ENCODE data around the gene PTPN3.

GRCh38 chr9:109454041-109454440, 44.1 kb downstream of the PTPN3 start:
- no peak for TF ChIP-seq CTCF (IDR thresholded peaks at IDR 0.05)
- no peak for TF ChIP-seq ELK1 (IDR thresholded peaks at IDR 0.05; ENCODE audit: low read depth, low read length)
- TF ChIP-seq KDM1A (IDR thresholded peaks at IDR 0.05; ENCODE audit: low read depth), result no peak
- TF ChIP-seq SREBF2 (IDR thresholded peaks at IDR 0.05), result no peak
- TF ChIP-seq FOSL2 (IDR thresholded peaks at IDR 0.05), result no peak
- TF ChIP-seq FOSL2 (CRISPR knock-in tag; IDR thresholded peaks at IDR 0.05), result no peak
- TF ChIP-seq RNF2 (IDR thresholded peaks at IDR 0.05; ENCODE audit: borderline replicate concordance, low read depth), result no peak
- no peak for TF ChIP-seq CEBPB (IDR thresholded peaks at IDR 0.05)
- TF ChIP-seq CHD4 (IDR thresholded peaks at IDR 0.05; ENCODE audit: borderline replicate concordance), result no peak
- no peak for TF ChIP-seq REST (IDR thresholded peaks at IDR 0.05)
- TF ChIP-seq POLR2A (IDR thresholded peaks at IDR 0.05; ENCODE audit: low read length), result no peak
- TF ChIP-seq POLR2AphosphoS2 (conservative IDR thresholded peaks at IDR 0.05; ENCODE audit: low read length), result no peak
